ENCODE data around the gene SLC47A1. TPM values are rescaled to one million over a fixed set of nuclear protein-coding genes. Genes with fewer than 3 reads are reported as not detected.

Gene SLC47A1
- total and polyA plus RNA-seq, 2 of the 13 experiments (the other 11 are each of a cell fraction or from before 2014, with no cell fraction given) = 42.1 to 67.5 TPM

GRCh38 chr17:19538095-19539039, 4.7 kb downstream of the SLC47A1 start (continued):
- TF ChIP-seq MAZ (IDR thresholded peaks at IDR 0.05; ENCODE audit: borderline replicate concordance, low read depth, low read length) (no peak), MAZ (CRISPR knock-in tag; IDR thresholded peaks at IDR 0.05; ENCODE audit: low read depth) (peak; percentile 86), HNRNPUL1 (IDR thresholded peaks at IDR 0.05; ENCODE audit: low read depth, low read length) (no peak), AGO1 (IDR thresholded peaks at IDR 0.05; ENCODE audit: low read depth, low read length, poor library complexity, severe bottlenecking) (no peak), ZBTB38 (CRISPR knock-in tag; IDR thresholded peaks at IDR 0.05) (peak; percentile 66; the same call in 1 of the 2 replicates), HOMEZ (CRISPR knock-in tag; IDR thresholded peaks at IDR 0.05; ENCODE audit: low read depth) (peak; percentile 92), LRRFIP1 (CRISPR knock-in tag; conservative IDR thresholded peaks at IDR 0.05) (no peak), ZC3H13 (CRISPR knock-in tag; IDR thresholded peaks at IDR 0.05) (no peak), CC2D1A (CRISPR knock-in tag; IDR thresholded peaks at IDR 0.05) (no peak), POGK (CRISPR knock-in tag; conservative IDR thresholded peaks at IDR 0.05) (peak; percentile 77; the same call in 1 of the 2 replicates), RCOR2 (CRISPR knock-in tag; IDR thresholded peaks at IDR 0.05) (peak; percentile 87; the same call in 1 of the 2 replicates), ZNF7 (CRISPR knock-in tag; IDR thresholded peaks at IDR 0.05) (no peak), SMAD3 (CRISPR knock-in tag; IDR thresholded peaks at IDR 0.05) (peak; percentile 93), PAX8 (CRISPR knock-in tag; IDR thresholded peaks at IDR 0.05; ENCODE audit: borderline replicate concordance) (0 out of 2 replicates have a peak, but pooled peaks have one; percentile 80), ZNF740 (CRISPR knock-in tag; IDR thresholded peaks at IDR 0.05) (no peak), NFE2 (CRISPR knock-in tag; IDR thresholded peaks at IDR 0.05) (no peak), MXD3 (CRISPR knock-in tag; IDR thresholded peaks at IDR 0.05) (no peak), ZNF33B (CRISPR knock-in tag; IDR thresholded peaks at IDR 0.05) (no peak), NFIB (CRISPR knock-in tag; IDR thresholded peaks at IDR 0.05; ENCODE audit: borderline replicate concordance) (no peak), ZNF343 (CRISPR knock-in tag; IDR thresholded peaks at IDR 0.05) (peak; percentile 94; the same call in 1 of the 2 replicates)
